SU-DHL-6 (cell line): ENCODE measurements around the gene LNX1.

Source experiments
- EZH2phosphoT487 ChIP-seq: fragments of 200-600 bp; sonication (generic), shearing (Covaris generic); conservative IDR thresholded peaks from 2 replicates; pipeline ENCODE4 v1.6.1; 2018; ENCODE audit warnings: mild to moderate bottlenecking, antibody characterized with exemption, low read length, moderate library complexity, mixed read lengths
- TF ChIP-seq, protein P1 (sequence below): fragments of 200-600 bp; sonication (generic); IDR thresholded peaks from one replicate; pipeline ENCODE4 v1.5.1; 2017; ENCODE audit warnings: antibody characterized with exemption, mild to moderate bottlenecking, low read length, moderate library complexity; ENCODE audit not compliant: insufficient read depth, poor library complexity, severe bottlenecking

GRCh38 chr4:53563824-53564223 lies 27.5 kb downstream of the LNX1 start:
- TF ChIP-seq, protein P1, sequence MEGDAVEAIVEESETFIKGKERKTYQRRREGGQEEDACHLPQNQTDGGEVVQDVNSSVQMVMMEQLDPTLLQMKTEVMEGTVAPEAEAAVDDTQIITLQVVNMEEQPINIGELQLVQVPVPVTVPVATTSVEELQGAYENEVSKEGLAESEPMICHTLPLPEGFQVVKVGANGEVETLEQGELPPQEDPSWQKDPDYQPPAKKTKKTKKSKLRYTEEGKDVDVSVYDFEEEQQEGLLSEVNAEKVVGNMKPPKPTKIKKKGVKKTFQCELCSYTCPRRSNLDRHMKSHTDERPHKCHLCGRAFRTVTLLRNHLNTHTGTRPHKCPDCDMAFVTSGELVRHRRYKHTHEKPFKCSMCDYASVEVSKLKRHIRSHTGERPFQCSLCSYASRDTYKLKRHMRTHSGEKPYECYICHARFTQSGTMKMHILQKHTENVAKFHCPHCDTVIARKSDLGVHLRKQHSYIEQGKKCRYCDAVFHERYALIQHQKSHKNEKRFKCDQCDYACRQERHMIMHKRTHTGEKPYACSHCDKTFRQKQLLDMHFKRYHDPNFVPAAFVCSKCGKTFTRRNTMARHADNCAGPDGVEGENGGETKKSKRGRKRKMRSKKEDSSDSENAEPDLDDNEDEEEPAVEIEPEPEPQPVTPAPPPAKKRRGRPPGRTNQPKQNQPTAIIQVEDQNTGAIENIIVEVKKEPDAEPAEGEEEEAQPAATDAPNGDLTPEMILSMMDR = no peak
- TF ChIP-seq EZH2phosphoT487 = no peak
